Measurements from ENCODE around the gene CDH23.

The CDH23 gene

GRCh38 chr10:71814922-71815411, 418.2 kb downstream of the CDH23 start:
- DNase-seq (ENCODE audit: low read depth) = no peak
- no peak for TF ChIP-seq CTCF (conservative IDR thresholded peaks at IDR 0.05; ENCODE audit: low read depth, low read length)
- no peak overlapping the region for H3K4me3 ChIP-seq (ENCODE audit: low read length)

- no peak for TF ChIP-seq CTCF (conservative IDR thresholded peaks at IDR 0.05; ENCODE audit: low read depth, low read length)
- no peak overlapping the region for H3K4me3 ChIP-seq (ENCODE audit: low read length)
Measured at GRCh38 chr10:71815515-71816130, 418.9 kb downstream of the CDH23 start.

GRCh38 chr10:71816421-71816851, 419.7 kb downstream of the CDH23 start:
- TF ChIP-seq CTCF (conservative IDR thresholded peaks at IDR 0.05; ENCODE audit: low read depth, low read length) = no peak
- H3K4me3 ChIP-seq (ENCODE audit: low read length) = no peak overlapping the region
- no peak for DNase-seq (ENCODE audit: low read depth)

More at GRCh38 chr10:71815515-71816130, 418.9 kb downstream of the CDH23 start:
- no peak for DNase-seq (ENCODE audit: low read depth)

- no peak overlapping the region for H3K4me3 ChIP-seq (ENCODE audit: low read length)
- TF ChIP-seq CTCF (conservative IDR thresholded peaks at IDR 0.05; ENCODE audit: low read depth, low read length) = no peak
- DNase-seq (ENCODE audit: low read depth) = no peak
Measured at GRCh38 chr10:71816936-71817618, 420.4 kb downstream of the CDH23 start.

- no peak overlapping the region for H3K4me3 ChIP-seq (ENCODE audit: low read length)
- no peak for TF ChIP-seq CTCF (conservative IDR thresholded peaks at IDR 0.05; ENCODE audit: low read depth, low read length)
- DNase-seq (ENCODE audit: low read depth) = no peak
Measured at GRCh38 chr10:71817831-71818655, 421.3 kb downstream of the CDH23 start.

- no peak overlapping the region for H3K4me3 ChIP-seq (ENCODE audit: low read length)
- no peak for TF ChIP-seq CTCF (conservative IDR thresholded peaks at IDR 0.05; ENCODE audit: low read depth, low read length)
- no peak for DNase-seq (ENCODE audit: low read depth)
Measured at GRCh38 chr10:71818674-71819260, 422.0 kb downstream of the CDH23 start.

Data from retinal pigment epithelial cell (primary cell).